NT2/D1 (cell line): ENCODE results near the gene RAB40C.

ENCODE experiments used
- YY1 ChIP-seq: IDR thresholded peaks from 2 replicates; pipeline ENCODE4 v1.6.1; 2011; ENCODE audit not compliant: insufficient read length, insufficient read depth
- ZNF274 ChIP-seq: IDR thresholded peaks from 2 replicates; pipeline ENCODE4 v1.6.1; 2011; ENCODE audit warnings: mild to moderate bottlenecking, low read depth, low read length

GRCh38 chr16:649631-650030 lies 59.8 kb downstream of the RAB40C start:
- TF ChIP-seq YY1, result no peak
- TF ChIP-seq ZNF274, result no peak
